ENCODE measurements around the gene RUNX3. TPM values are rescaled to one million over a fixed set of nuclear protein-coding genes. Genes with fewer than 3 reads are reported as not detected.

RUNX3 gene
- total and polyA plus RNA-seq, 10 donors, result 17.3 to 76.3 (median 49.3) TPM

- no peaks in the 10 kb centered on the region for H3K36me3 ChIP-seq
- H3K4me1 ChIP-seq, result peaks cover 0 to 27% (median 8%) of the 10 kb centered on the region in 6 donors
- DNase-seq, result no peak
- WGBS, 5 donors, result 63 to 95% (median 90%) methylated on average over 1 of the region's 1 CpG
- TF ChIP-seq POLR2A (IDR thresholded peaks at IDR 0.05) (no peak), POLR2AphosphoS5 (IDR thresholded peaks at IDR 0.05) (no peak)
- TF ChIP-seq, protein P1, sequence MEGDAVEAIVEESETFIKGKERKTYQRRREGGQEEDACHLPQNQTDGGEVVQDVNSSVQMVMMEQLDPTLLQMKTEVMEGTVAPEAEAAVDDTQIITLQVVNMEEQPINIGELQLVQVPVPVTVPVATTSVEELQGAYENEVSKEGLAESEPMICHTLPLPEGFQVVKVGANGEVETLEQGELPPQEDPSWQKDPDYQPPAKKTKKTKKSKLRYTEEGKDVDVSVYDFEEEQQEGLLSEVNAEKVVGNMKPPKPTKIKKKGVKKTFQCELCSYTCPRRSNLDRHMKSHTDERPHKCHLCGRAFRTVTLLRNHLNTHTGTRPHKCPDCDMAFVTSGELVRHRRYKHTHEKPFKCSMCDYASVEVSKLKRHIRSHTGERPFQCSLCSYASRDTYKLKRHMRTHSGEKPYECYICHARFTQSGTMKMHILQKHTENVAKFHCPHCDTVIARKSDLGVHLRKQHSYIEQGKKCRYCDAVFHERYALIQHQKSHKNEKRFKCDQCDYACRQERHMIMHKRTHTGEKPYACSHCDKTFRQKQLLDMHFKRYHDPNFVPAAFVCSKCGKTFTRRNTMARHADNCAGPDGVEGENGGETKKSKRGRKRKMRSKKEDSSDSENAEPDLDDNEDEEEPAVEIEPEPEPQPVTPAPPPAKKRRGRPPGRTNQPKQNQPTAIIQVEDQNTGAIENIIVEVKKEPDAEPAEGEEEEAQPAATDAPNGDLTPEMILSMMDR (IDR thresholded peaks at IDR 0.05 in 8 of 11, conservative IDR thresholded peaks at IDR 0.05 in 3 of 11), result no peak
- no peak overlapping the region for H3K27ac ChIP-seq
- intact Hi-C loops (cut with DNase I; ENCODE audit: low total_unique reads), result no loop called here
- H3K27me3 ChIP-seq (replicated peaks in 1 of 7), result peaks cover 0 to 28% (median 8%) of the 10 kb centered on the region in 7 donors
- no peaks in the 10 kb centered on the region for H3K9me3 ChIP-seq
- H3K4me3 ChIP-seq, result no peak overlapping the region
These were observed 56.9 kb downstream of the RUNX3 start for GRCh38 chr1:24873148-24873547.

- H3K27me3 ChIP-seq (replicated peaks in 1 of 7), result peaks cover 0 to 37% (median 8%) of the 10 kb centered on the region in 7 donors
- no peak for DNase-seq
- H3K4me3 ChIP-seq, result no peak overlapping the region
- 43 to 61% (median 50%) methylated on average over 18 to 19 of the region's 19 CpGs for WGBS, 5 donors
- H3K27ac ChIP-seq, result no peak overlapping the region
- TF ChIP-seq, protein P1 (IDR thresholded peaks at IDR 0.05 in 8 of 11, conservative IDR thresholded peaks at IDR 0.05 in 3 of 11), result no peak
- no peak for TF ChIP-seq POLR2AphosphoS5 (IDR thresholded peaks at IDR 0.05)
- TF ChIP-seq POLR2A (IDR thresholded peaks at IDR 0.05), result no peak
- no peaks in the 10 kb centered on the region for H3K36me3 ChIP-seq
- no peaks in the 10 kb centered on the region for H3K9me3 ChIP-seq
- H3K4me1 ChIP-seq, result peaks cover 0 to 27% (median 8%) of the 10 kb centered on the region in 6 donors
- intact Hi-C loops (cut with DNase I; ENCODE audit: low total_unique reads), result no loop called here
These were observed 57.8 kb downstream of the RUNX3 start for GRCh38 chr1:24872061-24872850.

- H3K4me1 ChIP-seq, result peaks cover 0 to 27% (median 8%) of the 10 kb centered on the region in 6 donors
- no peaks in the 10 kb centered on the region for H3K36me3 ChIP-seq
- DNase-seq, result no peak
- TF ChIP-seq POLR2AphosphoS5 (IDR thresholded peaks at IDR 0.05) (no peak), POLR2A (IDR thresholded peaks at IDR 0.05) (no peak)
- TF ChIP-seq, protein P1 (IDR thresholded peaks at IDR 0.05 in 8 of 11, conservative IDR thresholded peaks at IDR 0.05 in 3 of 11), result no peak
- H3K27me3 ChIP-seq (replicated peaks in 1 of 7), result peaks cover 0 to 41% (median 8%) of the 10 kb centered on the region in 7 donors
- no peak overlapping the region for H3K4me3 ChIP-seq
- H3K9me3 ChIP-seq, result no peaks in the 10 kb centered on the region
- intact Hi-C loops (cut with DNase I; ENCODE audit: low total_unique reads), result no loop called here
- no peak overlapping the region for H3K27ac ChIP-seq
- WGBS, 5 donors, result 76 to 82% (median 81%) methylated on average over 11 of the region's 11 CpGs
These were observed 58.7 kb downstream of the RUNX3 start for GRCh38 chr1:24871306-24871901.

GRCh38 chr1:24870551-24871195, 59.4 kb downstream of the RUNX3 start:
- peaks cover 0 to 48% (median 8%) of the 10 kb centered on the region in 7 donors for H3K27me3 ChIP-seq (replicated peaks in 1 of 7)
- no peaks in the 10 kb centered on the region for H3K9me3 ChIP-seq
- H3K4me1 ChIP-seq, result peaks cover 0 to 27% (median 8%) of the 10 kb centered on the region in 6 donors
- no peak overlapping the region for H3K4me3 ChIP-seq
- TF ChIP-seq POLR2AphosphoS5 (IDR thresholded peaks at IDR 0.05) (no peak), POLR2A (IDR thresholded peaks at IDR 0.05) (no peak)
- TF ChIP-seq, protein P1 (IDR thresholded peaks at IDR 0.05 in 8 of 11, conservative IDR thresholded peaks at IDR 0.05 in 3 of 11), result no peak
- no peak for DNase-seq
- no peaks in the 10 kb centered on the region for H3K36me3 ChIP-seq
- WGBS, 5 donors, result 16 to 29% (median 20%) methylated on average over 14 to 20 of the region's 20 CpGs
- intact Hi-C loops (cut with DNase I; ENCODE audit: low total_unique reads), result no loop called here
- H3K27ac ChIP-seq, result no peak overlapping the region
